ENCODE measurements around the gene NEURL2.

GRCh38 chr20:45861221-45862075, 29.6 kb downstream of the NEURL2 start:
- TF ChIP-seq CTCF (IDR thresholded peaks at IDR 0.05) (no peak), POLR2A (IDR thresholded peaks at IDR 0.05) (no peak)

All from body of pancreas (tissue), 4 donors.